ENCODE measurements around the gene UVRAG.
"Not testable (repeated sequence)": the region's sequence is repeated elsewhere in the genome, so short reads cannot be mapped to it uniquely, and the experiment has no call there.

The UVRAG gene

GRCh38 chr11:76035020-76035419 lies 220.0 kb downstream of the UVRAG start:
- no peak for DNase-seq

- no peak for DNase-seq
Observed at GRCh38 chr11:76038608-76039007, 223.6 kb downstream of the UVRAG start.

GRCh38 chr11:76041208-76041607 lies 226.2 kb downstream of the UVRAG start:
- no peak for DNase-seq

GRCh38 chr11:76044750-76045320 lies 229.8 kb downstream of the UVRAG start:
- DNase-seq: no peak

- no peak for DNase-seq
Observed at GRCh38 chr11:76047231-76047630, 232.2 kb downstream of the UVRAG start.

GRCh38 chr11:76047766-76048165 lies 232.8 kb downstream of the UVRAG start:
- DNase-seq: no peak

GRCh38 chr11:76048763-76049162 lies 233.8 kb downstream of the UVRAG start:
- DNase-seq: no peak

- no peak for DNase-seq
Observed at GRCh38 chr11:76049511-76049910, 234.5 kb downstream of the UVRAG start.

GRCh38 chr11:76051937-76052336 lies 236.9 kb downstream of the UVRAG start:
- no peak for DNase-seq

- DNase-seq: no peak
Observed at GRCh38 chr11:76054330-76054729, 239.3 kb downstream of the UVRAG start.

GRCh38 chr11:76056876-76057275 lies 241.9 kb downstream of the UVRAG start:
- no peak for DNase-seq

GRCh38 chr11:76060475-76061036 lies 245.5 kb downstream of the UVRAG start:
- DNase-seq: not testable (repeated sequence)

GRCh38 chr11:76062733-76063132 lies 247.7 kb downstream of the UVRAG start:
- no peak for DNase-seq

GRCh38 chr11:76064192-76064591 lies 249.2 kb downstream of the UVRAG start:
- DNase-seq: no peak

GRCh38 chr11:76067099-76067498 lies 252.1 kb downstream of the UVRAG start:
- no peak for DNase-seq

GRCh38 chr11:76069001-76069400 lies 254.0 kb downstream of the UVRAG start:
- DNase-seq: no peak

GRCh38 chr11:76071090-76071489 lies 256.1 kb downstream of the UVRAG start:
- DNase-seq: no peak

- no peak for DNase-seq
Observed at GRCh38 chr11:76073724-76074123, 258.7 kb downstream of the UVRAG start.

- DNase-seq: no peak
Observed at GRCh38 chr11:76074148-76075095, 259.4 kb downstream of the UVRAG start.

GRCh38 chr11:76075716-76076115 lies 260.7 kb downstream of the UVRAG start:
- no peak for DNase-seq

- DNase-seq: not testable (repeated sequence)
Observed at GRCh38 chr11:76076253-76076652, 261.2 kb downstream of the UVRAG start.

- no peak for DNase-seq
Observed at GRCh38 chr11:76076749-76077148, 261.7 kb downstream of the UVRAG start.

- DNase-seq: no peak
Observed at GRCh38 chr11:76077575-76078150, 262.7 kb downstream of the UVRAG start.

- not testable (repeated sequence) for DNase-seq
Observed at GRCh38 chr11:76081084-76081483, 266.1 kb downstream of the UVRAG start.
